D721Med (cell line): ENCODE data around the gene IHH.

ENCODE experiments used
- DNase-seq: peaks from one replicate; pipeline ENCODE4 v3.0.0; 2011; ENCODE audit warnings: low spot score; ENCODE audit not compliant: insufficient read length
- FAIRE-seq: peaks from 2 replicates; lab custom pipeline; 2011; peaks lifted over from hg19 to GRCh38; lab: Jason Lieb, UNC
- TF ChIP-seq, protein P1 (sequence below): IDR thresholded peaks from 2 replicates; pipeline ENCODE4 v1.5.1; 2012; ENCODE audit warnings: mild to moderate bottlenecking, control low read depth; ENCODE audit not compliant: insufficient read depth; ENCODE audit errors: missing control alignments

Gene IHH

DNA sequence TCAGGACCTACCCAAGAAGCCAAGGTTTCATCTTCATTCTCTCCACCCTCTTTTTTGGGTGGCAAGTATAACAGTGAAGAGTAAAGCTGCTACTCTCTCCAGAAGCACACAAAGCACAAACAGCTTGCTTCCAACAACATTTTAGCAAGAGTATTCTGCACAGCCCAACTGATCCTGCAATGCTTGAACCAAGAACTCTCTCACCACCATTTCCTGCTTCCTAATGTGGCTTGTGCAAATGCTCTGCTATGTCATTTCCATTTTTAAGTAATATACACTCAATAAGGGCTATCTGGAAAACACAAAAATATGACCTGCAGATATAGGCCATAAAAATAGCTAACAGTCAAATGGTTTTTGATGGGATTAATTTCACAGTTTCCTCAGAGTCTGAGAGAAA, 24.1 kb upstream of the IHH start:
- FAIRE-seq (no peak), DNase-seq (no peak)
- TF ChIP-seq, protein P1, sequence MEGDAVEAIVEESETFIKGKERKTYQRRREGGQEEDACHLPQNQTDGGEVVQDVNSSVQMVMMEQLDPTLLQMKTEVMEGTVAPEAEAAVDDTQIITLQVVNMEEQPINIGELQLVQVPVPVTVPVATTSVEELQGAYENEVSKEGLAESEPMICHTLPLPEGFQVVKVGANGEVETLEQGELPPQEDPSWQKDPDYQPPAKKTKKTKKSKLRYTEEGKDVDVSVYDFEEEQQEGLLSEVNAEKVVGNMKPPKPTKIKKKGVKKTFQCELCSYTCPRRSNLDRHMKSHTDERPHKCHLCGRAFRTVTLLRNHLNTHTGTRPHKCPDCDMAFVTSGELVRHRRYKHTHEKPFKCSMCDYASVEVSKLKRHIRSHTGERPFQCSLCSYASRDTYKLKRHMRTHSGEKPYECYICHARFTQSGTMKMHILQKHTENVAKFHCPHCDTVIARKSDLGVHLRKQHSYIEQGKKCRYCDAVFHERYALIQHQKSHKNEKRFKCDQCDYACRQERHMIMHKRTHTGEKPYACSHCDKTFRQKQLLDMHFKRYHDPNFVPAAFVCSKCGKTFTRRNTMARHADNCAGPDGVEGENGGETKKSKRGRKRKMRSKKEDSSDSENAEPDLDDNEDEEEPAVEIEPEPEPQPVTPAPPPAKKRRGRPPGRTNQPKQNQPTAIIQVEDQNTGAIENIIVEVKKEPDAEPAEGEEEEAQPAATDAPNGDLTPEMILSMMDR = no peak

DNA sequence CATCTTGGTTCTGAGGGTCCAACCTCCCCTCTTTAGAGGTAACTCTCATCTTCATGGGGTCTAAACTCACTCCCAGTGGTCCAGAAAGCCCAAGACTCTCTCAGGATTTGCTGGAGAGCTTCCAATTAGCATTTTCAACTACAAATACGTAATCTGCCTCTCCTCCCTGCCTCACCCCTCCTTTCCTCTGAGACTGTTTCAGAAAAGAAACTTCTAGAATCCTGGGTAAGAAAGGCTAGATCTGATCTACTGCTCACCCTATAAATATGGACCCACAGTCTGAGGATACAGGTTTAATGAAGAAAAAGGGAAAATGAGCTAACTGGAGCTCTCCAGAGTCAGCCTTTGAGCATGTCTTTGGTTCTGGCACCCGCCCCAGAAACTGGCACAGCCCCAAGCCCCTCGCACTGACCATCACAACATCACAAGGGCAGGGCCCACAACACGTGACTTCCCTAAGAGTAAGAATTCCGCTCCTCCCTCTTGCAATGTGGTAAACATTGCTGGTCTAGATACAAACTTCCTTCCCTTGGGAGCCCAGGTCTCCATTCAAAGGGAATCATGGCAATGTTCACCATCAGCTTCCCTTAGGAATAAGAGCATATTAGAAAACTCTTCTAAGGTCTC, 21.7 kb upstream of the IHH start:
- TF ChIP-seq, protein P1 = no peak
- no peak for DNase-seq
- no peak for FAIRE-seq

DNA sequence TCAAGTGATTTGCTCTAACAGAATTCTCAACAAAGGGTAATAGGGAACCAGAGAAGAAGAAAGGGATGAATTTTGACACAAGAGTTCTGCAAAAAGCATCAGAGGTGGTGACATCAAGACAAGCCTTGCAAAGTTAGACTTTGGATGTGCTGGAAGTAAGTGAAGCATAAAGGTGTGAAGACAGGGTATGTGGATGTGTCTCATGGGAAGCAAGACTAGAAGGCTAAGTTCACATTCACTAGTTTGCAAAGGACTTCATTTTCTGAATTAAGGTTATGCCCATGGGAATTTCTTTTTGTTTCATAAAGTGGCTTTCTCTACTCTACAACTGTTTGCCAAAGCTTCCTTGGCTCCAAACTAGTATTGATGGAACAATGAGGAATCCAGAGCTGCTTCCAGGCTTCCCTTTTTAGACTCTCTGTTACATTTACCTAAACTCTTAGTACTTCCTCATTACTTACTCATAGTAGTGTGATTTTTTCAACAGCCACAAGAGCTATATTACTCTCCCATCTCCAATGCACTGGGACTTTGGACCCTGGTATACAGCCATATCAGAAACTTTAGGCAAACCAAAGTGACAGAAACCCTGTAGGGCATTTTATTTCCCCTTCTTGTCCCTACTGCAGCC, 21.1 kb upstream of the IHH start:
- TF ChIP-seq, protein P1 = no peak
- DNase-seq = no peak
- FAIRE-seq = no peak

DNA sequence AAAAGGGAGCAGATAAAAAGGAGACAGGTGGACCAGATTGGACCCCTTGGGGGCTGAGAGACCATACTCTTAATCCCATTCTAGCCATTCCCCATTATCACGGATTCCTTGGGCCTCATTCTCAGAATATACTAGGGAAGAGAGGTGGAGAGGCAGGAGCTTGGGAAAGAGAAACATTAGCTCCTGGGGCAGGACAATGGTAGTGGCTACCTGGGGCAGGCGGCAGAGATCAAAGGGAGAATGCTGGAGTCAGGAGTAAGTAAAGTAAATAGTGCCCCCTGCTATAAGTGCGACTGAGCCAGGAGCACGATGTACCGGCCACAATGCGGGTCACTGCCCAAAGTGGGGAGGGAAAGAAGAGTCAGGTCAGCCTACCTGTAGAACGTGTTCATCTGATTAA, 20.4 kb upstream of the IHH start:
- no peak for DNase-seq
- TF ChIP-seq, protein P1 = no peak
- no peak for FAIRE-seq

DNA sequence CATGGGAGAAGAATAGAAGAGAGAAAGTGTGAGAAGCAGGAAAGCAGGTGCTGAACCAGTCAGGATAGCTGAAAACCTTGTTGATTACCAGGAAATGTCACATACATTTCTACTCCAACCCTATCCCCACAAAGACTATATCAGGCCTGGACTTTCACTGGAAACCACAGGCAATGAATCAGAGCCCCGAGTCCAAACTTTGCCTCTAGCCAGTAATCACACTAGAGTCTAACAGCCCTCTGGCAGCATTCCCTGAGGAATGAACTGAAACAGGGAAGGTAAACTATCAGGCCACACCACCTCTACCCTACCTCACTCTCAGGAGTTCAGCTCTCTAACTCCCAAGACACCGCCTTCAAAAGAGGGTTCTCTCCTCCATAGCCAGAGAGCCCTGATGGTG, 18.7 kb upstream of the IHH start:
- no peak for DNase-seq
- FAIRE-seq = no peak
- TF ChIP-seq, protein P1 = no peak

DNA sequence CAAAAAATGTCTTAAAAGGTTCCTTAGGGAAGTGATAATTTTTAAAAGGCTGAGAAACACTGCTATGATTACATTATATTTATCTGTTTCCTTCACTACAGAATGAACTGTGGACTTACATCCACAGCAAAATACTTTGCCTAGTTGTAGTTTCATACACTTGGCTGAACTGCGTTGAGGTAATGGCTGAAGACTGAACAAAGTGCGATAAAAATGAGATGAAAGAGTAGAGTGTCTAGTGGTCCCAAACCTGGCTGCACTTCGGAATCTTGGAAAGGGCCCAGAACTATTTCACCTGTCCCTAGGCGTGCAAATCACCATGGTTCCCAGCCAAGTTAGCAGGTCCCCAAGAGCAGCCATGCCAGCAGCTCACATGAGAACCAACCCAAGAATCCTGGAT, 18.2 kb upstream of the IHH start:
- DNase-seq = no peak
- FAIRE-seq = no peak
- TF ChIP-seq, protein P1 = no peak

DNA sequence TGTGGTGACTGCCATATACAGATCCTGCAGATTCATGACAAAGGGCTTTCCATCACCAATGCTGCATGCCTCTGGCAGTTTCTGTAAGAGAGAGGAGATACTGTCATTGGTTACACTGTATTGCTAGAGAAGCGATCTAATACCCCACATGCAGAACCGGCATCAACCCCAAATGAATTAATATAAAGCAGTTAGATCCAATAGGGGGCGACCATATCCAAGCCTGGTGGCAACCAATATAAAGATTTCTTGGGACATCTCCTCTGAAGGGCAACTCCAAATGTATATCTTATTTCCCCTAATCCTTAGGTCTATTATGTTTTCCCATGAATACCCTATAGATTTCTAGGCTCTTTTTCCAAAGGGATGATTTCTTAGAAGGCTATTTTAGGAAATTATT, 17.4 kb upstream of the IHH start:
- TF ChIP-seq, protein P1 = no peak
- FAIRE-seq = no peak

More for the DNA sequence above, 17.4 kb upstream of the IHH start:
- no peak for DNase-seq
